Measurements from ENCODE around the gene SH3BGRL. TPM values are rescaled to one million over a fixed set of nuclear protein-coding genes. Genes with fewer than 3 reads are reported as not detected.

Gene SH3BGRL
- total RNA-seq, 4 donors from 2014 or later, result 69.5 to 255 (median 154) TPM

GRCh38 chrX:81308086-81308829 lies 106.4 kb downstream of the SH3BGRL start:
- TF ChIP-seq CTCF (IDR thresholded peaks at IDR 0.05; ENCODE audit: low read depth), result no peak

- TF ChIP-seq CTCF (IDR thresholded peaks at IDR 0.05; ENCODE audit: low read depth), result no peak
Measured at GRCh38 chrX:81316163-81316562, 114.3 kb downstream of the SH3BGRL start.

DNA sequence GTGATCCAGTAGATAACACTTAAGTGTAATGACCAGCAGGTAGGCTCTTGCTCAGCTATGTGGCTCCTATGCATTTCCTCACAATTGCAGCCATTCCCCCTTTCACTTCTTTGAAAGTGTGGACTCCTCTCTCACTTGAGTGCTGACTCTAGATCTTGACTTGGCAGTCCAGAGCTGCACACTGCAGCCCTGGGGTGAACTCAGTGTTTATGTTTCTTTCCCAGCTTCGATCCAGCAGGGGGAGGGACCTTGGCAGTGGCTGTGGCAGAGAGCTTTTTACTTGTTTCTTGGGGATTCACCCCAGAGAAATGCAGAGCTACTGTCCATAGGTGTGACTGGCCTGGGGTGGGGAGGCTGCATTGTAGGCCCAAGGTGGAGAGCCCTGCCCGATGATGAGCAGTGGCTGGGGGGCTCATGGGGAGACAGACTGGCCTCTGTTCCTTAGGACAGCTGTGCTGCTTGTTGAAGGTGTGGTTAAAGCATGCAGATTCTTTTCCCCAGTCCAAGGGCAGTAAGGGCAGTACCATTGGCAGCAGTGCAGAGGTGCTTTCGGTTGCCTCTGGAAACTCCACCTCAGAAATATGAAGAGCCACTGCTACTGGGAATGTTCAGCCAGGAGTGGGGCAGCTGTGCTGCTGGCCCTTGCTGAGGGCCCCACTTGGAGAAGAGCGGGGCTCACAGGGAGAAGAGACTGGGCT lies 134.7 kb downstream of the SH3BGRL start:
- no peak for TF ChIP-seq CTCF (IDR thresholded peaks at IDR 0.05; ENCODE audit: low read depth)

DNA sequence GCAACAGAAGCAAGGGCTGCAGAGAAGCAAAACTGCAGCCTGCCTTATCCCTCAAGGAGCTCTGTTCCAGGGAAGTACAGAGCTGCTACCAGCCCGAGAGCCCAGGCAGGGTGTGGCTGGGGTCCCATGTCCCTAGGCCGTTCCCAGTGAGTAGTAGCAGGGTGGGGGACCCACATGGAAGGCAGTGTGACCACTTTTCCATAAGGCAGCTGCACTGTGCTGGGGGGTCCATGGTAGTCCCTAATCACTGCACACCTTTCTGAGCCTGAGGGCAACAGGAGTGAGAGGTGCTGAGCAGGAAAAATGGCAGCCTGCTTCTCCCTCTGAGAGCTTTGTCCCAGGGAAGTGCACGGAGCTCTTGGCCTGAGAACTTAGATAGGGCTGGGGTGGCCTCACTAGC lies 135.9 kb downstream of the SH3BGRL start:
- no peak for TF ChIP-seq CTCF (IDR thresholded peaks at IDR 0.05; ENCODE audit: low read depth)

DNA sequence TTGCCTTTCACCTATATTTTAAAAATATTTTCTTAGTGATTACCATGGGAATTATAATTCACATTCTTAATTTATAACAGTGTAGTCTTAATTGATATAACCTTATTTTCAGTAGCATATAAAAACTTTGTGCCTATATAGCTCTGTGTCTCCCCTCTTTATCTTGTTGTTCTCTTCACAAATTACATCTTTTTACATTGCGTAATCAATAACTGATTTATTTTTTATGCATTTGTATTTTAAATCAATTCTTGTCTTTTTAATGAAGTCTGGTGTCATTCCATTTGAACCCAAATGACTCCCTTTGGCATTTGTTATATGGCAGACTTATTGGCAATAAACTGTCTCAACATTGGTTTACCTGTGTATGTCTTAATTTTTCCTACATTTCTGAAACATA lies 137.0 kb downstream of the SH3BGRL start:
- TF ChIP-seq CTCF (IDR thresholded peaks at IDR 0.05; ENCODE audit: low read depth), result no peak

Other genes starting within 250 kb of the SH3BGRL start
- 1 to 10 TPM; 3.7 to 5.5 (median 5.2) TPM for gene HMGN5, start 189 bp upstream of the SH3BGRL start, total RNA-seq